GM15510 (cell line): Measurements from ENCODE around the gene B3GNT5.

Source experiments
- POLR2A ChIP-seq: IDR thresholded peaks from 3 replicates; pipeline ENCODE4 v1.6.1; 2011; ENCODE audit warnings: borderline replicate concordance; ENCODE audit not compliant: insufficient read length; ENCODE audit errors: extremely low read depth

B3GNT5 gene

DNA sequence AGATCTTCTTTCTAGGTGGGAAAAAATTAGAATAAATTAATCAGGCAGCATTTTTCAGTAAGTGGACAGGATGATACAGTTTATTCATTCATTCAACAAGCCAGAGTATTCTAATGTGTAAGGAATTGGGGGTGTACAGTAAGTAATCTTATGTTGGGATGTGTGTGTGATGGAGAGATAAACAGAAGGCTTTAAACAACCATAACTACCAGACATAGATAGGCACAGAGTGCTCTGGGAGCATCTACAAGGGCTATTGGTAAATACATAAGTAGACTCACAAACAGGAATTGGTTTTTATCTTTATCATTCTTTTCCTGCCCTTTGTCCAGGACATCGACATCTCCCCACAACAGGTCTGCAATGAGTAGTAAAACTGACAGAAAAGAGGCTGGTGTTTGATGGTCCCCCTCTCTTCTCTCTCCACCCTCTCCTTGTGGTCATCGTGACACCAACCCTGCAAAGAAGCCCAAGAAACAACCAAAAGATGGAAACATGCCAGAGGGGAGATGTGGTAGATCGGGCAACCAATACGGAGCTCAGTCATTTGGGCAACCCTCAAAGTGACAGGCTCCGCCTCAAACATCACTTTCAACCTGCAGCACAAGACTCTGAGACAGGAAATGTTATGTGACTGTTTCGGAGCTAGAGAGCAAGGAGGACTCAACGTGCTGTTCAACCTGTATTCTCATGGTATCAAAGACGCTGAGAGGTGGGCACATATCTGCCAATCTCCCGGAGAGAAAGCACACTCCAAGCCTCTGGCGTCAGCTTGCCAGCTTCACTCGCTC is 28.7 kb upstream of the B3GNT5 start:
- TF ChIP-seq POLR2A = no peak

DNA sequence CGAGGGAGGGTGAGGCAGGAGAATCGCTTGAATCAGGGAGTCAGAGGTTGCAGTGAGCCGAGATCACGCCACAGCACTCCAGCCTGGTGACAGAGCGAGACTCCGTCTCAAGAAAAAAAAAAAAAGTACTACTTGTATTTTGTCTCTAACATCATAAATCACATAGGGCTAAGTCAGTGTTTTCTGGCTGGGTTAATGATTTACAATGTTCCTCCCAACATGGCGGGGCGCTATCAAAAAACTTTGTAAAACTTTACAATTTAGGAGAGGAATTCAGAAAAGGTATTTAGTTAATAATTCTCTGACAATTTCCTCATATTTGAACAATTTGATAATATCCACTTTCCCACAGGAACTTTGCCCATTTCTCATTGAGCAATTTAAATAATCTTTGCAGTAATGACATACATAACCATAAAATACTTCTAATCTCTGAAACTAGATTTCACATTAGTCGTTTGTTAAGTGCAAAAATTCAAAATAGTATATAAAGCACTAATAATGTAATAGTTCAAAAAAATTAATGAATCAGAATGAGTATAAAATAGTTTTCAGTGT is 26.6 kb upstream of the B3GNT5 start:
- TF ChIP-seq POLR2A = no peak

DNA sequence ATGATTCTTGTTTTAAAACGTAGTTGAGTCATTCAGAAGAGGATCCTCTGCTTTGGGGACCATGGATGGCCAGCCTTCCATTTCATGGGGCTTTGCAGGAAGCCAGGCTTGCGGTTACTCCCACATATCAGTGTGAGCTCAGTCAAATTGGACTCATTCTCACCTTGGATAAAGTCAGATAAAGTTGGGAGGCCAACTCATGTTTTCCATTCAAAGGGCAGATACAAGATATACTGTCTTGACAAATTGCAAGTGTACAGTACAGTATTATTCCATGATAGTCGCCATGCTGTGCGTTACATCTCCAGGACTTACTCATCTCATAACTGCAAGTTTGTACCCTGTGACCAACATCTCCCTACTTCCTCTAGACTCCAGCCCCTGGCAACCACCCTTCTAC is 25.5 kb upstream of the B3GNT5 start:
- no peak for TF ChIP-seq POLR2A

DNA sequence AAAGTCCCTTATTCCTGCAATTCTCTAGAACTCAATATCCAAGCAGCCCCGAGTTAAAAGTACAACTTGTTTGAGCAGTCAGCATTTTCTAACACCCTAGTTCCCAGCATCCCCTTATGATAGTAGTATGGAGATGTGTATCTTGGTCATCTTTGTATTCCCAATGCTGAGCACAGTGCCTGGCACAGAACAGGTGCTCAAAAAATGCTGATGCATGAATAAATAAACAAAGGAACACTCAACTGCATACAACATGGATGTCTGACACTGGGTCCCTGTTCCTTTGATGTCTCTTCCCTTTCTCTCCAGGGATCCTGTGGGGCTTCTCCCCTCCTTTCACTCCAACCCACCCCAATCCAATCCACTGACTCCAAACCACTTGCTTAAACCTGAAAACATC is 23.9 kb upstream of the B3GNT5 start:
- TF ChIP-seq POLR2A = no peak

DNA sequence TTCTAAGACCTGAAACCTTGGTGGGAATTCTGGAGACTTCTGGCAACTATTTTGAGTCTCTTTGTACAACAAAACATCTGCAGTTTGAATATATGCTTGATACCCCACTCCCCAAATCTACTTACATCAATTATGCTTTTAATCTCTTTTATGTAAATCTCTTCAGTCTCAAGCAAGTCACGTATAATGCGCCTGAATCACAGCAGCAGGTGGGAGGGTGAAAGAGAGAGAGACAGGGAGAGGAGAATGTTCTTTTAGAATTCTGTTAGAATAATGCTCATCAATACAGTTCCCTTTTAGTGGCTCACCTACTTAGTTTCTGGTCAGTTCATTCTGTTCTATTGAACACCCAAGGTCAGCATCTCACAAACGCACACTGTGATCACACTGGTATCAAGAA is 22.2 kb upstream of the B3GNT5 start:
- no peak for TF ChIP-seq POLR2A

DNA sequence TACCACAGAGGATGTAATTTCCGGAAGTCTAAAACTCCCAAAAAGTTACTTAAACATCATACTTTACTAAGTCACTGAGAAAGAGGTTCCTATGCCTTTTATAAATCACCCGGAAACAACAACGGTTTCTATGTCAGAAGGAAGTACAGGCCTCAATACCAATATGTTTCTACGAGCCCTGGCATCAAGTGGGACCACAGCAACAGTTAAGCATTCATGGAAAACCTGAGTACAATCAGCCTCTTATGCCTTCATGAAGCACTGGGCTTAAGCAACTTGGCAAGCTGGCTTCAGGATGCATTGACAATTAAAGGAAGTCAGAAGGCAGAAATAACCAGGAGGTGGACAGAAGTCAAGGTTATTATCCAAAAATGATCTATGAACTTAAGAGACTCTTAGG is 19.1 kb upstream of the B3GNT5 start:
- no peak for TF ChIP-seq POLR2A

DNA sequence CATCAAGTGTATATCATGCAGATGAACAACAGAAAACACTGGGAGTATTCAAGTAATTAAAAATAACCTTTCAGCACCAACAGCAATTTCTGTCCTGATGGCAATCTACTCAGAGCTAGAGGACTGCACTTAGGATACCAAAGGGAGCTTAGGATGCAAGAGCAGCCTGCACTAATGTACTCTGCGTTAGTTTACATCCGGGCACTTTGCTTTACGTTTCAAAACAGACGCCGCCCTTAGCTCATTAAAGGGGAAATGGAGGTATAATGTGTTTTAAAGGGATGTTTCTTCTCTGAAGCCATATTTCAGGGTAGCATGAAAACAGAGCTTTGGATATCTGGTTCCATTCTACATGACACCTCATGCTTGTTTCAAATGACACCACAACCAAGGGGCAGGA is 14.0 kb upstream of the B3GNT5 start:
- no peak for TF ChIP-seq POLR2A

DNA sequence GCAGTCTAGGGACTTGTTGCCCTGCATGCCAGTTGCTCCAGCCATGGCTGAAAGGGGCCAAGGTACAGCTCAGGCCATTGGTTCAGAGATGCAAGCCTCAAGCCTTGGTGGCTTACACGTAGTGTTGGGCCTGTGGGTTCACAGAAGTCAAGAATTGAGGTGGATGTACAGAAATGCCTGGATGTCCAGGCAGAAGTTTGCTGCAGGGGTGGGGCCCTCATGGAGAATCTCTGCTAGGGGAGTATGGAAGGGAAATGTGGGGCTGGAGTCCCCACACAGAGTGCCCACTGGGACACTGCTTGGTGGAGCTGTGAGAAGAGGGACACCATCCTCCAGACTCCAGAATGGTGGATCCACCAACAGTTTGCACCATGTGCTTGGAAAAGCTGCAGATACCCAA is 10.6 kb upstream of the B3GNT5 start:
- no peak for TF ChIP-seq POLR2A

DNA sequence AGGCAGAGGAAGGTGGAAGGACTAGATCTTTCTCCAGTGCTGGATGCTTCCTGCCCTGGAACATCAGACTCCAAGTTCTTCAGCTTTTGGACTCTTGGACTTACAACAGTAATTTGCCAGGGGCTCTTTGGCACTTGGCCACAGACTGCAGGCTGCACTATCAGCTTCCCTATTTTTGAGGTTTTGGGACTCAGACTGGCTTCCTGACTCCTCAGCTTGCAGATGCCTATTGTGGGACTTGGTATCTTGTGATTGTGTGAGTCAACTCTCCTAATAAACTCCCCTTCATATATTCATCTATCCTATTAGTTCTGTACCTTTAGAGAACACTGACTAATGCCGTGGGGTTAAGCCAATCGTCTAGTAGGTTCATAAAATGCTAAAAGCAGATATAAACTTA is 8.8 kb upstream of the B3GNT5 start:
- TF ChIP-seq POLR2A = no peak

DNA sequence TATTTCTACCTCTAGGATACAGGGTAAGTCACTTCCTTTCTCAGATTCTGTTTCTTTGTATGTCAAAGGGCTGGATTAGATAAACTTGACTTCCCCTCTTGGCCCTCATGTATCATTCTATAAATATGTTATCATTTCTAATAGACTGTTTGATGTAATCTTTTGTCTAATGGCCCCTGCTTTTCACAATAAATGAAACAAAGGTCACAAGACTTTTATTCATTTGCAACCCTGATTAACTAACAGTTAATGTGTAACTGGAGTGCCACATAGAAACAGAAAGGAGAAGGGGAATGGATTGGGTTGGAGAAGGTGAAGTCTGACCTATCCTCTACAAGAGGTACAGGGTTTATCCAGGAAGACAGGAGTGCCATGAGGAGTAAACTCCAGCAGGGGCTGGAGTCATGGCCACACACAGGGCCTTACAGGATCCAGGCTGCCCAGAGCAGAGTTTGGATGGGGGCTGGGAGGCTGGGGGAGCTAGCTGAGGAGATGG is 8.0 kb upstream of the B3GNT5 start:
- no peak for TF ChIP-seq POLR2A

DNA sequence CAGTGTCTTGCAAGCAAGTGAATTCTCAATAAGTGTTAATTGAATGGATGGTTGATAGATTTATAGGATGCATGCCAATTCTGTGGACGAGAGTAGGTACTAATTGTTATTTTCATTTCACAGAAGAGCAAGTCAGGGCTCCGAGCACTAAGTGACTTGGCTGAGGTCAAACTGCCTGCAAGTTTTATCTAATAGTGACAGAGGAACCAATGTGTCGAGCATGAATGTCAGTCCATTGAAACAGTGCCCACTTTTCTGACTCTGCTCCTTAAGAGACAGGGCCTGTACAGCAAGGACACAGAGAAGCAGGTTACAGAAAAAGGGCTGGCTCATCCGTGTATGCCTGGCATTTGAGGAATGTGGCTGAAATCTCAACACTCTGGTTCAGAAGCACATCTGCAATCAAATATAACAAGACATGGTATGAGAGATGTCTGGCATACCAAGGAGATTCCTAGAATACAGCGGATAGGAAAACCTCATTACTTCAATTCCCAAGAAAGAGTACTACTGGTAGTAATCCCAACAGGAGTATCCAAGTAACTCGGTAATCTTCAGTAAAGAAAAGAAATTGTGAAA is 6.0 kb upstream of the B3GNT5 start:
- TF ChIP-seq POLR2A = no peak

DNA sequence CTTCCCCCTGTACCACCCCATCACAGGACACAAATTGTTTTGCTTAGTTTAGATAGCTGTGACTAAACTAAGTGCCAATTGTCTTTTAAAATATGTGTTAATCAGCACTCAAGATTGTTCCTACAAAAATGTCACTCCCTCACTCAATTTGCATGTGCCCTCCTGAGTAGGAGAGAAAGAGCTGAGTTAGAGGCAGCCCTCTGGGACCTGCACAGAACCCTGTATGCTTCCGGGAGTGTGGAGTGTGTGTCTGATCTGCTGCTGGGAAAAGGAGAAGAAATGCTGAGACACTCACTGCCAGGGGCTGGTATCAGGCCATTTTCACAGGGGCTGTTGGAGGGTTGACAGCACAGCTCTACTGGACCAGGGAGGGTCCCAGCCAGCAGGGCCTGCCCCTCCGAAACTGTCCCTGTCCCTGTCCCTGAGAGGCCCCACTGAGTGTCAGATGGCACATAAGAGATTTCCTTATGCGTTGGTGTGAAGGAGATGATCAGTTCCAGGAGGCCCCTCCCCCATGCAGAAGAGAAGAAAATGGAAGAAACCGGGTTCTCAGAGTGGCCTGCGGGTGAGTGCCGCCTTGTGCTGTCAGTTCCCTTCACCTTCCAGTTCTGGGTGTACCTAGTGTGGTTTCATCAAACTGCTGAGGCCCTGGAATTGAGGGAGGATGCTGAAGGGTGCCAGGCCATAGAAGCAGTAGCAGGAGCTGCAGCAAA is 3.9 kb upstream of the B3GNT5 start:
- TF ChIP-seq POLR2A = no peak

DNA sequence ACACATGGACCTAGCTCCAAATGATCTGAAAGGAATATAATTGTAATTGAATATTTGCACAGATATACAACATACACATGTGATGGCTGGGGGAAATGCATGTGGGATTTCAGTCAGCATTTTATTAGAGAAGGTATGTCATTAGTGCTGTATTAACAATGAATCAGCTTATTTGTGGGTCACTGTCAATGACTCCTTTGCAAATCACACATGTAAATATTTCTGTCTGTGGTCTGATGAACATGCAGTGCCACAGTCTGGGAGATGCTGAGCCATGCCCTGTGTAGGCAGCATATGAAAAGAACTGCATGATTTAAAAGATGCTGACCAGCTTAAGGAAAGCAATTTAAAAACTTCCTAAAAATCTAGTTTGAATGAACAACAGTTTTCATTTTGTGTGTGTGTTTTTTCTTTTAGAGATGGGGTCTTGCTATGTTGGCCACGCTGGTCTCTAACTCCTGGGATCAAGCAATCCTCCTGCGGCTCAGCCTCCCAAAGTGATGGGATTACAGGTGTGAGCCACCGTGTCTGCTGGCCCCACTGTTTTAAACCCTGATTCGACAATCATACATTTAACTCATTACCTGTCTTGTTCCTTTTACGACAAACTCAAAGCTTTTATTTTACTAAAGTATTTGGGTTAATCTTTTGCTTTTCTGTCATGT is 803 bp upstream of the B3GNT5 start:
- TF ChIP-seq POLR2A = no peak

DNA sequence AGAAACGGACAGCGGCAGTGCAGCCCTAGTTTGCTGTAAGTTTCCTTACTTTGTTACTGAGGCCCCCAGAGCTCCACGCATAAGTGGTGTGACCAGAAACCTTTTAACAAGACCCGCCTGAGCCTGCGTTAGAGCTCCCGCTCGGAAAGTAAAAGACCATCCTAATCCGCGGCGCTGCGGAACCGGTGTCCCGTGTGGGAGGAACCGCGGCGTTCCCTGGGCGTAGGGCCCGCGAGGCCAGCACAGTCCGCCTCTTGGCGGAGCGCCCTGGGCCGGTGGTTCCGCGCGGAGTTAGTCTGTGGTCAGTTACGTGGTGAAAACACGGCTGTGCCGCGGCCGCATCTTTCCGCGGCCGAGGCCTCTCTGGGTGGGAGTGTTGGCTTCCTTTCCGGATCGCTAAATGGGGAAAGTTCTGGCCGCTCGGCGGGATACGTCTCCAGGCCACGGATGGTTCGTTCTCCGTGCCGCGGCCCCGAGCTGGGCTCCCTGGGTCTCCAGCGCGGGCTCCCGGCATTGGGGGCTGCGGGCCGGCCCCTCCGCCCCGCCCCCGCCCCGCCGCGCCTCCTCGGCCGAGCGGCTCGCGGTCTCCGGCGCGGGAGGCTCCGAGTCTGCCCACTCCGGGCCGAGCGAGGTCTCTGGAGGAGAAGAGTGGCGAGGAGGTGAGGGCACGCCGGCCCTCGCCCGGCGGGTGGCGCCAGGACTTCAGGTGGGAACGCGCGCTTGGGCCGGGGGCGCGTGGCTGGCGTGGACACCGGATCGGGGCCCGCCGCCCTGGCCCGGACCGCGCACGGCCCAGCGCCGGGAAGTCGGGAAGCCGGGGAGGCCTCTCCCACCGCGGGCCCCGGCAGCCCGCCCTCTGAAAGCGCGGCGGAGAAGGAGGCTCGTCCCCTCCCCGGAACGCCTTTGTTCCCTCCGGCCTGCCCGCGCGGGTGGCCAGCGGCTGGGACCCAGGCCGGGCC is 754 bp downstream of the B3GNT5 start:
- TF ChIP-seq POLR2A = no peak
